GM19240 (cell line): ENCODE measurements around the gene KMT2C.
A peak's percentile ranks its signal among the peaks of the same experiment; 100 is the strongest.
"Not testable (repeated sequence)": the region's sequence is repeated elsewhere in the genome, so short reads cannot be mapped to it uniquely, and the experiment has no call there.

Source experiments
- DNase-seq: peaks from one replicate; pipeline ENCODE4 v3.0.0; 2011; ENCODE audit warnings: low spot score; ENCODE audit not compliant: insufficient read length

Gene KMT2C

GRCh38 chr7:152435384-152436110 is at the start of gene KMT2C:
Gene KMT2C (minus strand): TSS chr7:152436003. CDS start chr7:152435786, 217 bp downstream.
- no peak for DNase-seq

DNA sequence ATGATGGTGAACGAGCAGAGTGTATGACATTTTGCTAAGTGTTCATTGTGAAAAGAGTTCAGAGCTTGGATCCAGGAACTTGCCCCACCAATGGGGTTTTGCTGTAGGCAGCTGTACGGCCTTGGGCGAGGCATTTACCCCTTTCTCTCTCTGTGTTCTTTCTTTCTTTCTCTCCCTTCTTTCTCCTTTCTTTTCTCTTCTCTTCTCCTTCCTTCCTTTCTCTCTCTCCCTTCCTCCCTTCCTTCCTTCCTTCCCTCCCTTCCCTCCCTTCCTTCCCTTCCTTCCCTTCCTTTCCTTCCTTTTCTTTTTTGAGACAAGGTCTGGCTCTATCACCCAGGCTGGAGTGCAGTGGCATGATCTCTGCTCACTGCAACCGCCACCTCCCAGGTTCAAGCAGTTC is 45.3 kb upstream of the KMT2C start:
- no peak for DNase-seq

DNA sequence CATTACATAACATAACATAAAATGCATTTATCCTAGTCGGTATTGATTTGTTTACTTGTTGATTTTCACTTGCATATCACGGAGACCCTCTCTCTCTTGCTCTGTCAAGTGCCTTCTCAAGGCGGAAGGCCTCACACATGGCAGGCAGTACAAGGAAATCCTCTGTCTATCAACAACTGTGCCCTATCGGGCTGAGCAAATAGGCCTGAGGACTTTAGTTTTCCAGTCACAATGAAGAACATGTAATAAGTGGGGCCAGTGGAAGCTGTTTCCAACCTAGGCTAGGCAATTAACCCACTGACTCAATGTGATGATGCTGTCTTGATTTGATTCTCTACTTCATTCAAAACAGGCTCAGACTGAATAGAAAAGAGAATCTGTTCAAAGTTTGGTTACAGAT is 44.9 kb upstream of the KMT2C start:
- no peak for DNase-seq

- no peak for DNase-seq
Observed at GRCh38 chr7:152479595-152479994, 43.8 kb upstream of the KMT2C start.

GRCh38 chr7:152478140-152478539 is 42.3 kb upstream of the KMT2C start:
- DNase-seq, result no peak

- DNase-seq, result no peak
Observed at GRCh38 chr7:152477079-152477478, 41.3 kb upstream of the KMT2C start.

DNA sequence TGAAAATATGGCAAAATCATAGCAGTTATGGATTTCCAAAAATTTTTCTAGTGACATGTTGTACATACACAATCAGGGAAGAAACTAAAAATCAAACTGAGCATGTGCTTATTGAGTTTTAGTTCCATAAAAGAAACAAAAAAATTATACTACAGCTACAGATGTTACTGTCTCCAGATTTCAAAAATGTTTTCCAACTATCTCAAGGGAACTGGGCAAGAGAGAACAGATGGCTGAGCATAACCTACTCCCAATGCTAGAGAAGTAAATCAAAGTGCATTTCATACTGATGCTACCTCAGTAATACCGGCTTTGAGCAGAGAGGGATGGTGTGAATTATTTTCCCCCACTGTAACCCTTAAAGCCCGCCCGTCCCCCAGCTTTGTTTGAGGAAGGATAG is 40.7 kb upstream of the KMT2C start:
- no peak for DNase-seq

DNA sequence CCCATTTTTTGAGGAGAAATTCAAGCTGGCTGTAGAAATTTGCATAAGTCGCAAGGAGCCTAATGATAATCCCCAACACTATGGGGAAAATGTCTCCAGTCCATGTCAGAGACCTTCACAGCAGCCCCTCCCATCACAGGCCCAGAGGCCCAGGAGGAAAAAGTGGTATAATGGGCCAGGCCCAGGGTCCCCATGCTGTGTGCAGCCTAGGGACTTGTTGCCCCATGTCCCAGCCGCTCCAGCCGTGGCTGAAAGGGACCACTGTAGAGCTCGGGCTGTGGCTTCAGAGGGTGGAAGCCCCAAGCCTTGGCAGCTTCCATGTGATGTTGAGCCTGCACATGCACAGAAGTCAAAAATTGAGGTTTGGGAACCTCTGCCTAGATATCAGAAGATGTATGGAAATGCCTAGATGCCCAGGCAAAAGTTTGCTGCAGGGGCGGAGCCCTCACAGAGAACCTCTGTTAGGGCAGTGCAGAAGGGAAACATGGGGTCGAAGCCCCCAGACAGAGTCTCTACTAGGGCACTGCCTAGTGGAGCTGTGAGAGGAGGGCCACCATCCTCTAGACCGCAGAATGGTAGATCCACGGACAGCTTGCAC is 35.3 kb upstream of the KMT2C start:
- DNase-seq, result not testable (repeated sequence)

DNA sequence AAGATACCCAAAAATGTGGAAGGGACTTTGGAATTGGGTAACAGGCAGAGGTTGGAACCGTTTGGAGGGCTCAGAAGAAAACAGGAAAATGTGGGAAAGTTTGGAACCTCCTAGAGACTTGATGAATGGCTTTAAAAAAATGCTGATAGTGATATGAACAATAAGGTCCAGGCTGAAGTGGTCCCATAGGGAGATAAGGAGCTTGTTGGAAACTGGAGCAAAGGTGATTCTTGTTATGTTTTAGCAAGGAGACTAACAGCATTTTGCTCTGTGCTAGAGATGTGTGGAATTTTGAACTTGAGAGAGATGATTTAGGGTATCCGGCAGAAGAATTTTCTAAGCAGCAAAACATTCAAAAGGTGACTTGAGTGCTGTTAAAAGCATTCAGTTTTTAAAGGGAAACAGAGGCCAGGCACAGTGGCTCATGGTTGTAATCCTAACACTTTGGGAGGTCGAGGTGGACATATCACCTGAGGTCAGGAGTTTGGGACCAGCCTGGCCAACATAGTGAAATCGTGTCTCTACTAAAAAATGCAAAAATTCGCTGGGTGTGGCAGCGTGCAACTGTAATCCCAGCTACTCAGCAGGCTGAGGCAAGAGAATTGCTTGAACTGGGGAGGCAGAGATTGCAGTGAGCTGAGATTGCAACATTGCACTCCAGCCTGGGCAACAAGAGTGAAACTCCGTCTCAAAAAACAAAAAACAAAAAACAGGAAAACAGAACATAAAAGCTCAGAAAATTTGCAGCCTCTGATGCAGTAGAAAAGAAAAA is 34.6 kb upstream of the KMT2C start:
- not testable (repeated sequence) for DNase-seq

- DNase-seq, result not testable (repeated sequence)
Observed at GRCh38 chr7:152469576-152469975, 33.8 kb upstream of the KMT2C start.

DNA sequence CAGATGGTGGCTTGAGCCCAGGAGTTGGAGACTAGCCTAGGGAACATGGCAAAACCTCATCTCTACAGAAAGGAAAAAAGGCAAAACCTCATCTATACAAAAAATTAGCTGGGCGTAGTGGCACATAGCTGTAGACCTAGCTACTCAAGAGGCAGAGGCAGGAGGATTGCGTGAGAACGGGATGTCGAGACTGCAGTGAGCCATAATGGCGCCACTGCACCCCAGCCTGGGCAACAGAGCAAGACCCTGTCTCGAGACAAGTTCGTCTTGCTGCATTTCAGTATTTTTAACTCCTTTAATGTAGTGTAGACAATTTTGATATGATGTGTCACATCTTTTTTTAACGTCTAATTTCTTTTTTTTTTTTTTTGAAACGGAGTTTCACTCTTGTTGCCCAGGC is 31.4 kb upstream of the KMT2C start:
- DNase-seq, result no peak

GRCh38 chr7:152465119-152465387 is 29.2 kb upstream of the KMT2C start:
- no peak for DNase-seq

GRCh38 chr7:152464312-152465118 is 28.7 kb upstream of the KMT2C start:
- DNase-seq, result peak; percentile 66

DNA sequence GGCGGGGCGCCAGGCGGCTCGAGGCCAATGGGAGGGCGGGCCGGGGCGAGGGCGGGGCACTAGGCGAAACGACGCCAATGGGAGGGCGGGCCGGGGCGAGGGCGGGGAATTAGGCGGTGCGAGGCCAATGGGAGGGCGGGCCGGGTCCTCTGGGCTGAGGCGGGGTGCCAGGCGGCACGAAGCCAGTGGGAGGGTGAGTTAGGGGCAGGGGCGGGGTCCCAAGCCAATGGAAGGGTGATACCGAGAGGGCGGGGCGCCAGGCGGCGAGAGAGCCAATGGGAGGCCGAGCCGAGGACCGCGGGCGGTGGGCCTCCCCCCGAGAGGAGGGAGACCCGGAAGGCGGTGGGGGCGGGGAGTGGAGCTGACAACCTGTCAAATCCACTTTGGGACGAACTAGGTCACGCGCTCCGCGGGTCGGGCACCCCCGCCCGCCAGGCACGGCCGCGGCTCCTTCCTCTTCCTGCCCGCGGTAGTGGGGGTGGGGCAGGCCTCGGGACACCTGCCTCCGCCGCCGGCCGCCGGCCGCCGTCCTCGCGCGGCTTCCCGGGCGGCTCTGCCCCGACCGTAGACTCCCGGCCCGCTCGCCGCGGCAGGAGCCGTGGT is 28.0 kb upstream of the KMT2C start:
- DNase-seq, result peak; percentile 97

DNA sequence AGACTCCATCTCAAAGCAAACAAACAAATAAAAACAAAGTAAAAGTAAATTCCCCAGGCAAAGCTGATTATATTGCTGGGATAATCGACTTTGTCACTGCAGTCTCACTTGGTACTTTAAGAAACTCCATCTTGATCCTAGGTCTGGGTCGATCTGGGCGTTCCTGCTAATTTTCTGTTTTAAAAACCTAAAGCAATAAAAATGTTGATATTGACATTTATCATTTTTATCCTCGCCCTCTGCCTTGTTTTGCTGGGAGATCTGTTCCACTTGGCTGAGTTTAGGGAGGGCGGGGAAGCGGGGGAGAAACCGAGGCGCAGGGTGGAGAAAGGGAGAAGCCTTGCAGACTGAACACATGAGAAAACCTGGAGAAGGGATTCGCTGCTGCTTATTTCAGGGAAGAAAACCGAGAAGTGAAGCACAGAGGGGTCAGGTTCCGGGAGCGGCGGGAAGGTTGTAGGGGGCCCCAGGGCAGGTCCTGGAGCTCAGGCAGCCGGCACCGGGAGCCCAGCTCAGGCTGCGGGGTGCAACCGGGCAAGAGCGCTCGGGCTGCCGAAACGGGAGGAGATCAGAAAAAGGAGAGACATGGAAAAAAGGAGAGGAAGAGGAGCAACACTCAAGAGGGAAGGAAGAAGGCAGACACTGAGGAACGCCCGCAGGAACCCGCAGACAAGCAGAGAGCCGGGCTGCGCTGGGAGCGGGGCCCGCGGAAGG is 27.3 kb upstream of the KMT2C start:
- no peak for DNase-seq

DNA sequence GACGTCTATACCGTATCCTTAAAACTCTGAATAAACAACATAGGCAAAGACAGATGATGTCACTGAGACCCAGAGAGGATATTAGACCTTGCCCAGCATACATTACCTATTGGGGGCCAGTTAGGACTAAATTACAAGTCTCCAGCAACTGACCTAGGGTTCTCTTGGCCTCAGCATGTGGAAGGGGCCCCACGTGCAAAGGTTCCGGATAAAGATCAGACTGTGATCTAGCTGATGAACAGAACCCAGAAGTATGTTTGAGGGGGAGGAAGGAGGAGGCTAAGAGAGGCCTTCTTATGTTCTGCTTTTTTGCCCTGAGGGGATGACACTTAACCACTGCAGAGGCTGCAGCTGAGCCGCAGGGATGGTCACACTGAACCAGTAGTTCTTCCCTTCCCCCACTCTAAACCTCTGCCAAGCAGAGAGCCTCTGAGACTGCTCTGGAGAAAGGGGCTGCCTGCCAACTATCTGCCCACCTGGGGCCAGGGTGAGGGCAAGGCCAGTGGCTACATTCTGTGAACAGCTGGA is 24.0 kb upstream of the KMT2C start:
- no peak for DNase-seq

DNA sequence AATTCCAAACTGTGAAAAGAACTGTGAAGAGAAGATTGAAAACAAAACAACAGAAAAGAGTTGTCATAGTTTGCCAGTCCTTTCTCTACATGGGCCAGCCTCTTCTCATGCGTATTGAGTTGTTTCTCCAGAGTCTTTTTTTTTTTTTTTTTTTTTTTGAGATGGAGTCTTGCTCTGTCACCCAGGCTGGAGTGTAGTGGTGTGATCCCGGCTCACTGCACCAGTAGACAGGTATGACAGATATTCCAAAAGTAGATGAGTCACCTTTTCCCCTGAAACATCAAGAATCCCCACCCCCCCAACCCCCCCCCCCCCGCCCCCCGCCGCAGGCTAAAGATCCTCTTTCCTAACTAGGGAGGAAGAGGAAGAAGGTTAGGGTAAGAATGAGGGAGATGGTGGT is 15.6 kb upstream of the KMT2C start:
- no peak for DNase-seq

- not testable (repeated sequence) for DNase-seq
Observed at GRCh38 chr7:152445386-152446008, 9.7 kb upstream of the KMT2C start.

DNA sequence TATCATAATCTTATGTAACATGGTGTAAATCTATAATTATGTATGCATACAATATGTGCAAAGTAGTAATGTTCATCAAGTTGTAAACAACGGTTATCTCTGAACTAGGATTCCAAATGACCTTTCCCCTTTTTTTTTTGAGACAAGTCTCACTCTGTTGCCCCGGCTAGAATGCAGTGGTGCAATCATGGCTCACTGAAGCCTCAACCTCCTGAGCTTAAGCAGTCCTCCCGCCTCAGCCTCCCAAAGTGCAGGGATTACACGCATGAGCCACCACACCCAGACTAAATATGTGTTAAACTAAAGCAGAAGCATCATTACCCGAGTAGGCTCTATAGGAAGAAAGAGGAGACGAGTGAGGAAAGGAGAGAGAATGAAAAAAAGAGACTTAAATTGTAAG is 7.8 kb upstream of the KMT2C start:
- no peak for DNase-seq

- DNase-seq, result no peak
Observed at GRCh38 chr7:152442330-152442835, 6.6 kb upstream of the KMT2C start.
